ENCODE data around the gene GLRX3.
A peak's percentile ranks its signal among the peaks of the same experiment; 100 is the strongest.

The GLRX3 gene

GRCh38 chr10:130188195-130189175 lies 52.3 kb downstream of the GLRX3 start:
- DNase-seq (ENCODE audit: low read depth), result no peak
- TF ChIP-seq, protein P1, sequence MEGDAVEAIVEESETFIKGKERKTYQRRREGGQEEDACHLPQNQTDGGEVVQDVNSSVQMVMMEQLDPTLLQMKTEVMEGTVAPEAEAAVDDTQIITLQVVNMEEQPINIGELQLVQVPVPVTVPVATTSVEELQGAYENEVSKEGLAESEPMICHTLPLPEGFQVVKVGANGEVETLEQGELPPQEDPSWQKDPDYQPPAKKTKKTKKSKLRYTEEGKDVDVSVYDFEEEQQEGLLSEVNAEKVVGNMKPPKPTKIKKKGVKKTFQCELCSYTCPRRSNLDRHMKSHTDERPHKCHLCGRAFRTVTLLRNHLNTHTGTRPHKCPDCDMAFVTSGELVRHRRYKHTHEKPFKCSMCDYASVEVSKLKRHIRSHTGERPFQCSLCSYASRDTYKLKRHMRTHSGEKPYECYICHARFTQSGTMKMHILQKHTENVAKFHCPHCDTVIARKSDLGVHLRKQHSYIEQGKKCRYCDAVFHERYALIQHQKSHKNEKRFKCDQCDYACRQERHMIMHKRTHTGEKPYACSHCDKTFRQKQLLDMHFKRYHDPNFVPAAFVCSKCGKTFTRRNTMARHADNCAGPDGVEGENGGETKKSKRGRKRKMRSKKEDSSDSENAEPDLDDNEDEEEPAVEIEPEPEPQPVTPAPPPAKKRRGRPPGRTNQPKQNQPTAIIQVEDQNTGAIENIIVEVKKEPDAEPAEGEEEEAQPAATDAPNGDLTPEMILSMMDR (IDR thresholded peaks at IDR 0.05; ENCODE audit: low read depth, low read length, missing control alignments), result no peak
- no peak overlapping the region for H3K4me3 ChIP-seq (ENCODE audit: low read depth, low read length)

GRCh38 chr10:130189608-130190054 lies 53.4 kb downstream of the GLRX3 start:
- TF ChIP-seq, protein P1 (IDR thresholded peaks at IDR 0.05; ENCODE audit: low read depth, low read length, missing control alignments), result no peak
- no peak overlapping the region for H3K4me3 ChIP-seq (ENCODE audit: low read depth, low read length)
- no peak for DNase-seq (ENCODE audit: low read depth)

GRCh38 chr10:130190055-130190736 lies 54.0 kb downstream of the GLRX3 start:
- TF ChIP-seq, protein P1 (IDR thresholded peaks at IDR 0.05; ENCODE audit: low read depth, low read length, missing control alignments), result peak; percentile 97
- peak overlapping the region; percentile 49 for H3K4me3 ChIP-seq (ENCODE audit: low read depth, low read length)
- peak; percentile 13 for DNase-seq (ENCODE audit: low read depth)

- no peak overlapping the region; the same call in 1 of the 2 replicates for H3K4me3 ChIP-seq (ENCODE audit: low read depth, low read length)
- DNase-seq (ENCODE audit: low read depth), result no peak
- TF ChIP-seq, protein P1 (IDR thresholded peaks at IDR 0.05; ENCODE audit: low read depth, low read length, missing control alignments), result no peak
Measured at GRCh38 chr10:130190737-130191115, 54.5 kb downstream of the GLRX3 start.

DNA sequence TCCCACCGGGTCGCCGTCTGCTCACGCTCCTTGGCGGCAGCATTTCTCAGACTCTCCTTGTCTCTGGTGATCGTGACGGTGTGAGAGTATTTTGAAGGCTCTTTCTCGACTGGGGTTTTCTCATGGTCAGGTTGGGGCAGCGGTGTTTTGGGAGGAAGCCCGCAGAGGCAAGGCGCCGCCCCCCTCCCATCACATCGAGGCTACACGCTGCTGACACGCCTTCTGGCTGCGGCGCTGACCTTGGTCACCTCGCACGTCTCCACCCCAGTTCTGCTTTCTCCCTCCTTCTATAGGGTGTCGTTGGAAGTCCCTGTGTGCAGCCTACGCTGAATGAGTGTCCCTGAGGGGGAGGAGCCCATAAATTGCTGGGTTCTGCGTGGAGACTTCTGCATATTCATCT lies 55.2 kb downstream of the GLRX3 start:
- no peak for DNase-seq (ENCODE audit: low read depth)
- TF ChIP-seq, protein P1 (IDR thresholded peaks at IDR 0.05; ENCODE audit: low read depth, low read length, missing control alignments), result no peak
- no peak overlapping the region for H3K4me3 ChIP-seq (ENCODE audit: low read depth, low read length)

GRCh38 chr10:130192276-130192848 lies 56.2 kb downstream of the GLRX3 start:
- no peak overlapping the region for H3K4me3 ChIP-seq (ENCODE audit: low read depth, low read length)
- DNase-seq (ENCODE audit: low read depth), result no peak
- TF ChIP-seq, protein P1 (IDR thresholded peaks at IDR 0.05; ENCODE audit: low read depth, low read length, missing control alignments), result no peak

Measured in GM12864 (cell line).